HepG2 (cell line): Measurements from ENCODE around the gene MCAM. TPM values are rescaled to one million over a fixed set of nuclear protein-coding genes. Genes with fewer than 3 reads are reported as not detected.

ENCODE experiments used
- CREB1 ChIP-seq, 2 experiments: fragments of 450-650 bp in 1 of 2; IDR thresholded peaks; 2 replicates each; pipeline ENCODE4 v1.6.1; 2016 to 2017; ENCODE audit warnings: control low read depth in 1 of 2, mild to moderate bottlenecking in 1 of 2, missing compliant biosample characterization in 1 of 2, missing genetic modification characterization in 1 of 2
- GATAD1 ChIP-seq: IDR thresholded peaks from 2 replicates; pipeline ENCODE4 v1.6.1; 2016; ENCODE audit warnings: missing genetic modification reagents, missing compliant biosample characterization
- HOXA3 ChIP-seq: sonication (generic); formaldehyde crosslinking; IDR thresholded peaks from 2 replicates; pipeline ENCODE4 v1.5.0; 2020; ENCODE audit warnings: missing genetic modification reagents
- KDM4B ChIP-seq: sonication (generic); formaldehyde crosslinking; IDR thresholded peaks from 2 replicates; pipeline ENCODE4 v1.4.0; 2020; ENCODE audit warnings: missing genetic modification reagents
- KDM5A ChIP-seq: fragments of 200-600 bp; sonication (generic); IDR thresholded peaks from 2 replicates; pipeline ENCODE4 v1.7.0; 2018; ENCODE audit warnings: antibody characterized with exemption, mild to moderate bottlenecking, low read length, borderline replicate concordance
- KLF12 ChIP-seq: sonication (generic); formaldehyde crosslinking; IDR thresholded peaks from 2 replicates; pipeline ENCODE4 v1.4.0; 2020; ENCODE audit warnings: missing genetic modification reagents, borderline replicate concordance
- NFKB2 ChIP-seq: sonication (generic); formaldehyde crosslinking; IDR thresholded peaks from 2 replicates; pipeline ENCODE4 v1.4.0; 2020; ENCODE audit warnings: missing genetic modification reagents, borderline replicate concordance
- NR2F6 ChIP-seq, 2 experiments: IDR thresholded peaks; 2 replicates each; pipeline ENCODE4 v1.6.1; 2016; ENCODE audit warnings: antibody characterized with exemption in 1 of 2, mild to moderate bottlenecking in 1 of 2
- POLR2AphosphoS5 ChIP-seq: IDR thresholded peaks from 2 replicates; pipeline ENCODE4 v1.6.1; 2012; ENCODE audit warnings: low read depth, low read length
- SAP130 ChIP-seq: IDR thresholded peaks from 2 replicates; pipeline ENCODE4 v1.6.1; 2016; ENCODE audit warnings: low read depth
- U2AF1 ChIP-seq: fragments of 200-400 bp; formaldehyde crosslinking; optimal IDR thresholded peaks from 2 replicates; pipeline ENCODE3; 2017; ENCODE audit warnings: mild to moderate bottlenecking, low read depth, low read length
- ZFAT ChIP-seq: sonication (generic); formaldehyde crosslinking; conservative IDR thresholded peaks from 2 replicates; pipeline ENCODE4 v1.8.1; 2023; ENCODE audit warnings: missing genetic modification reagents, inconsistent platforms
- ZNF282 ChIP-seq: fragments of 450-650 bp; IDR thresholded peaks from 2 replicates; pipeline ENCODE4 v1.6.1; 2018; ENCODE audit not compliant: partially characterized antibody
- ZNF607 ChIP-seq: sonication (generic); formaldehyde crosslinking; IDR thresholded peaks from 2 replicates; pipeline ENCODE4 v1.5.1; 2020; ENCODE audit warnings: missing genetic modification reagents, mild to moderate bottlenecking, borderline replicate concordance
- polyA plus RNA-seq, 8 experiments: library from polyadenylated mRNA; depleted of rRNA in 3 of 8; stranded (reverse) in 7 of 8; unstranded in 1 of 8; fragments of >200 nt; fragmentation: Illumina TruSeq in 4 of 8; extraction: Trizol in 4 of 8; gene quantifications; 2 replicates each; pipeline versions ENCODE4 v1.2.1 to v1.2.3, GENCODE V29; 2011 to 2016; ENCODE audit warnings: low read depth in 4 of 8, missing spikeins in 1 of 8, mixed read lengths in 1 of 8; ENCODE audit not compliant: insufficient read depth in 1 of 8
- total RNA-seq, 5 experiments: library from RNA; depleted of rRNA; stranded (reverse); fragments of >200 nt; fragmentation: Illumina TruSeq; extraction: Trizol; gene quantifications; 2 replicates each; pipeline ENCODE4 v1.2.3, GENCODE V29; 2016; ENCODE audit warnings: low read depth in 1 of 5
- TF ChIP-seq, protein P1 (sequence below): sonication (generic); formaldehyde crosslinking; IDR thresholded peaks from 2 replicates; pipeline ENCODE4 v1.5.1; 2020; ENCODE audit warnings: mild to moderate bottlenecking, missing genetic modification reagents
- TF ChIP-seq, protein P2 (sequence below): IDR thresholded peaks from 2 replicates; pipeline ENCODE4 v1.6.1; 2016
- TF ChIP-seq, protein P3 (sequence below): IDR thresholded peaks from 2 replicates; pipeline ENCODE4 v1.6.1; 2012; ENCODE audit warnings: inconsistent platforms
- TF ChIP-seq, protein P4 (sequence below): sonication (generic); formaldehyde crosslinking; conservative IDR thresholded peaks from 2 replicates; pipeline ENCODE4 v1.8.0; 2022; ENCODE audit warnings: missing genetic modification reagents
- TF ChIP-seq, protein P5 (sequence below): sonication (generic); formaldehyde crosslinking; IDR thresholded peaks from 2 replicates; pipeline ENCODE4 v1.4.0; 2020; ENCODE audit warnings: mild to moderate bottlenecking, missing genetic modification reagents, borderline replicate concordance

MCAM gene
- total and polyA plus RNA-seq, 2 of the 13 experiments (the other 11 are each of a cell fraction or from before 2014, with no cell fraction given), result 12.1 to 15.2 TPM

DNA sequence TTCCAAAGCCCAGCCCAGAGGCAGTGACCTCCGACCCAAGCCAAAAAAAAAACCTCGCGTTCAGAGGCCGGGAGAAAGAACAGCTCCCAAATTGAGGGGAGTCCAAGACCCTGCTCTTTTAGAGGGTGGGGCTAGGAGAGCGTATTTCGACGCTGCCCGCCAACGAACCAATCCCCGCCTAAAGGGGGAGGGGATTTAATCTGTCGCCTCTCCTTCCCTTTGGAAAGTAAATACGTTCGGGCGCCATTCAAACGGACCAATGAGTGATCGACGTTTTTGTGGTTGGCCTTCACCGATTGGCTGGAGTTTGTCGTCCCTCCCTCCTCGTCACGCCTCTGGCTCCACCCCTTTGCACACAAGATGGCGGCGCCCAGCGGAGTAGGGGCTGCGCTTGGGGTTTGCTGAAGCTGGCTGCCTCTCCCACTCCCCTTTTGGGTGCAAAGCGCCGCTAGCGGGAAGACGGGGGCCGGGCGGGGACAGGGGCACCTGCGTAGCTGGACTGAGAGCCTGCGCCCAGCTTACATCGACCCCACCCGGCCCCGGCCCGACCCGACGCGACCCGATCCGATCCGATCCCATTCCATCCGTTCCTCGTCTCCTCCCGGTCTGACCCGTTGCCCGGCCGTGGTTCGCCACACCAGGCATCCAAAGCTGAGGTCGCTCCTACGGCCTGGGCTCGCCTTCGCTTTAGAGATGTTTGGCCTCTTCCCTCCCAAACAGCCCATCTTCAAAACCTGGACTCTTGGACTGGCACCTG lies 17.4 kb upstream of the MCAM start, which contains the start of gene RNF26 (continued):
- TF ChIP-seq U2AF1, result no peak
- TF ChIP-seq, protein P1, sequence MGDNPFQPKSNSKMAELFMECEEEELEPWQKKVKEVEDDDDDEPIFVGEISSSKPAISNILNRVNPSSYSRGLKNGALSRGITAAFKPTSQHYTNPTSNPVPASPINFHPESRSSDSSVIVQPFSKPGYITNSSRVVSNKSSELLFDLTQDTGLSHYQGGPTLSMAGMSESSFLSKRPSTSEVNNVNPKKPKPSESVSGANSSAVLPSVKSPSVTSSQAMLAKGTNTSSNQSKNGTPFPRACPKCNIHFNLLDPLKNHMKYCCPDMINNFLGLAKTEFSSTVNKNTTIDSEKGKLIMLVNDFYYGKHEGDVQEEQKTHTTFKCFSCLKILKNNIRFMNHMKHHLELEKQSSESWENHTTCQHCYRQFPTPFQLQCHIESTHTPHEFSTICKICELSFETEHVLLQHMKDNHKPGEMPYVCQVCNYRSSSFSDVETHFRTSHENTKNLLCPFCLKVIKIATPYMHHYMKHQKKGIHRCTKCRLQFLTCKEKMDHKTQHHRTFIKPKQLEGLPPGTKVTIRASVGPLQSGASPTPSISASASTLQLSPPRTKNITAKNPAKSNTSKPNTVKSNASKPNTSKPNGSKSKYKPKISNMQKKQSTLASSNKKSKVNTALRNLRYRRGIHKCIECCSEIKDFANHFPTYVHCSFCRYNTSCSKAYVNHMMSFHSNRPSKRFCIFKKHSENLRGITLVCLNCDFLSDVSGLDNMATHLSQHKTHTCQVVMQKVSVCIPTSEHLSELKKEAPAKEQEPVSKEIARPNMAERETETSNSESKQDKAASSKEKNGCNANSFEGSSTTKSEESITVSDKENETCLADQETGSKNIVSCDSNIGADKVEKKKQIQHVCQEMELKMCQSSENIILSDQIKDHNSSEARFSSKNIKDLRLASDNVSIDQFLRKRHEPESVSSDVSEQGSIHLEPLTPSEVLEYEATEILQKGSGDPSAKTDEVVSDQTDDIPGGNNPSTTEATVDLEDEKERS (CRISPR knock-in tag), result no peak
- TF ChIP-seq KDM4B (CRISPR knock-in tag), result no peak
- no peak for TF ChIP-seq ZNF282
- TF ChIP-seq, protein P2, sequence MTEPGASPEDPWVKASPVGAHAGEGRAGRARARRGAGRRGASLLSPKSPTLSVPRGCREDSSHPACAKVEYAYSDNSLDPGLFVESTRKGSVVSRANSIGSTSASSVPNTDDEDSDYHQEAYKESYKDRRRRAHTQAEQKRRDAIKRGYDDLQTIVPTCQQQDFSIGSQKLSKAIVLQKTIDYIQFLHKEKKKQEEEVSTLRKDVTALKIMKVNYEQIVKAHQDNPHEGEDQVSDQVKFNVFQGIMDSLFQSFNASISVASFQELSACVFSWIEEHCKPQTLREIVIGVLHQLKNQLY (CRISPR knock-in tag), result no peak
- TF ChIP-seq, protein P3, sequence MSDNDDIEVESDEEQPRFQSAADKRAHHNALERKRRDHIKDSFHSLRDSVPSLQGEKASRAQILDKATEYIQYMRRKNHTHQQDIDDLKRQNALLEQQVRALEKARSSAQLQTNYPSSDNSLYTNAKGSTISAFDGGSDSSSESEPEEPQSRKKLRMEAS, result 0 out of 2 replicates have a peak, but pooled peaks have one; percentile 35
- peak; percentile 76 for TF ChIP-seq SAP130 (CRISPR knock-in tag)
- peak; percentile 92 for TF ChIP-seq CREB1 (IDR thresholded peaks at IDR 0.05)
- TF ChIP-seq CREB1 (CRISPR knock-in tag; IDR thresholded peaks at IDR 0.05), result peak; percentile 96
- peak; percentile 95 for TF ChIP-seq KDM5A
- peak; percentile 48; the same call in 1 of the 2 replicates for TF ChIP-seq ZNF607 (CRISPR knock-in tag)
- peak; percentile 96 for TF ChIP-seq GATAD1 (CRISPR knock-in tag)
- 0 out of 2 replicates have a peak, but pooled peaks have one; percentile 17 for TF ChIP-seq KLF12
- 0 out of 2 replicates have a peak, but pooled peaks have one; percentile 67 for TF ChIP-seq ZFAT (CRISPR knock-in tag)
- TF ChIP-seq, protein P4, sequence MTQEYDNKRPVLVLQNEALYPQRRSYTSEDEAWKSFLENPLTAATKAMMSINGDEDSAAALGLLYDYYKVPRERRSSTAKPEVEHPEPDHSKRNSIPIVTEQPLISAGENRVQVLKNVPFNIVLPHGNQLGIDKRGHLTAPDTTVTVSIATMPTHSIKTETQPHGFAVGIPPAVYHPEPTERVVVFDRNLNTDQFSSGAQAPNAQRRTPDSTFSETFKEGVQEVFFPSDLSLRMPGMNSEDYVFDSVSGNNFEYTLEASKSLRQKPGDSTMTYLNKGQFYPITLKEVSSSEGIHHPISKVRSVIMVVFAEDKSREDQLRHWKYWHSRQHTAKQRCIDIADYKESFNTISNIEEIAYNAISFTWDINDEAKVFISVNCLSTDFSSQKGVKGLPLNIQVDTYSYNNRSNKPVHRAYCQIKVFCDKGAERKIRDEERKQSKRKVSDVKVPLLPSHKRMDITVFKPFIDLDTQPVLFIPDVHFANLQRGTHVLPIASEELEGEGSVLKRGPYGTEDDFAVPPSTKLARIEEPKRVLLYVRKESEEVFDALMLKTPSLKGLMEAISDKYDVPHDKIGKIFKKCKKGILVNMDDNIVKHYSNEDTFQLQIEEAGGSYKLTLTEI, result no peak
- TF ChIP-seq HOXA3 (CRISPR knock-in tag), result peak; percentile 83
- TF ChIP-seq POLR2AphosphoS5, result peak; percentile 83
- TF ChIP-seq NFKB2 (CRISPR knock-in tag), result peak; percentile 66; the same call in 1 of the 2 replicates
- peak; percentile 65 for TF ChIP-seq NR2F6 (IDR thresholded peaks at IDR 0.05)
- TF ChIP-seq NR2F6 (CRISPR knock-in tag; IDR thresholded peaks at IDR 0.05), result no peak
- TF ChIP-seq, protein P5, sequence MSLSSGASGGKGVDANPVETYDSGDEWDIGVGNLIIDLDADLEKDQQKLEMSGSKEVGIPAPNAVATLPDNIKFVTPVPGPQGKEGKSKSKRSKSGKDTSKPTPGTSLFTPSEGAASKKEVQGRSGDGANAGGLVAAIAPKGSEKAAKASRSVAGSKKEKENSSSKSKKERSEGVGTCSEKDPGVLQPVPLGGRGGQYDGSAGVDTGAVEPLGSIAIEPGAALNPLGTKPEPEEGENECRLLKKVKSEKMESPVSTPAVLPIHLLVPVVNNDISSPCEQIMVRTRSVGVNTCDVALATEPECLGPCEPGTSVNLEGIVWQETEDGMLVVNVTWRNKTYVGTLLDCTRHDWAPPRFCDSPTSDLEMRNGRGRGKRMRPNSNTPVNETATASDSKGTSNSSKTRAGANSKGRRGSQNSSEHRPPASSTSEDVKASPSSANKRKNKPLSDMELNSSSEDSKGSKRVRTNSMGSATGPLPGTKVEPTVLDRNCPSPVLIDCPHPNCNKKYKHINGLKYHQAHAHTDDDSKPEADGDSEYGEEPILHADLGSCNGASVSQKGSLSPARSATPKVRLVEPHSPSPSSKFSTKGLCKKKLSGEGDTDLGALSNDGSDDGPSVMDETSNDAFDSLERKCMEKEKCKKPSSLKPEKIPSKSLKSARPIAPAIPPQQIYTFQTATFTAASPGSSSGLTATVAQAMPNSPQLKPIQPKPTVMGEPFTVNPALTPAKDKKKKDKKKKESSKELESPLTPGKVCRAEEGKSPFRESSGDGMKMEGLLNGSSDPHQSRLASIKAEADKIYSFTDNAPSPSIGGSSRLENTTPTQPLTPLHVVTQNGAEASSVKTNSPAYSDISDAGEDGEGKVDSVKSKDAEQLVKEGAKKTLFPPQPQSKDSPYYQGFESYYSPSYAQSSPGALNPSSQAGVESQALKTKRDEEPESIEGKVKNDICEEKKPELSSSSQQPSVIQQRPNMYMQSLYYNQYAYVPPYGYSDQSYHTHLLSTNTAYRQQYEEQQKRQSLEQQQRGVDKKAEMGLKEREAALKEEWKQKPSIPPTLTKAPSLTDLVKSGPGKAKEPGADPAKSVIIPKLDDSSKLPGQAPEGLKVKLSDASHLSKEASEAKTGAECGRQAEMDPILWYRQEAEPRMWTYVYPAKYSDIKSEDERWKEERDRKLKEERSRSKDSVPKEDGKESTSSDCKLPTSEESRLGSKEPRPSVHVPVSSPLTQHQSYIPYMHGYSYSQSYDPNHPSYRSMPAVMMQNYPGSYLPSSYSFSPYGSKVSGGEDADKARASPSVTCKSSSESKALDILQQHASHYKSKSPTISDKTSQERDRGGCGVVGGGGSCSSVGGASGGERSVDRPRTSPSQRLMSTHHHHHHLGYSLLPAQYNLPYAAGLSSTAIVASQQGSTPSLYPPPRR (CRISPR knock-in tag), result no peak
